ENCODE data around the gene POU3F3. TPM values are rescaled to one million over a fixed set of nuclear protein-coding genes. Genes with fewer than 3 reads are reported as not detected.

POU3F3 gene
- total RNA-seq, 2 donors from 2014 or later: 0.79 TPM; not detected in 1

GRCh38 chr2:104836265-104836664 is 17.6 kb upstream of the POU3F3 start:
- Histone ChIP-seq H3K4me3 (no peak overlapping the region), H3K27ac (no peak overlapping the region), H3K27me3 (peaks cover 0 to 3% of the 10 kb centered on the region in 2 donors), H3K9me3 (no peaks in the 10 kb centered on the region), H3K36me3 (no peaks in the 10 kb centered on the region), H3K4me1 (no peaks in the 10 kb centered on the region)
- DNase-seq (ENCODE audit: low spot score): no peak
- TF ChIP-seq CTCF (IDR thresholded peaks at IDR 0.05): no peak

- H3K9me3 ChIP-seq: no peaks in the 10 kb centered on the region
- H3K36me3 ChIP-seq: no peaks in the 10 kb centered on the region
- peaks cover under 1 to 3% of the 10 kb centered on the region in 2 donors for H3K27me3 ChIP-seq
- no peaks in the 10 kb centered on the region for H3K4me1 ChIP-seq
- no peak overlapping the region for H3K27ac ChIP-seq
- TF ChIP-seq CTCF (IDR thresholded peaks at IDR 0.05): no peak
- no peak for DNase-seq (ENCODE audit: low spot score)
- no peak overlapping the region for H3K4me3 ChIP-seq
Observed at GRCh38 chr2:104836841-104837240, 17.1 kb upstream of the POU3F3 start.

- H3K9me3 ChIP-seq: no peaks in the 10 kb centered on the region
- DNase-seq (ENCODE audit: low spot score): no peak
- H3K4me3 ChIP-seq: no peak overlapping the region
- no peak for TF ChIP-seq CTCF (IDR thresholded peaks at IDR 0.05)
- H3K4me1 ChIP-seq: peaks cover 0 to 24% of the 10 kb centered on the region in 2 donors
- no peak overlapping the region for H3K27ac ChIP-seq
- peaks cover 15 to 32% of the 10 kb centered on the region in 2 donors for H3K27me3 ChIP-seq
- H3K36me3 ChIP-seq: no peaks in the 10 kb centered on the region
Observed at GRCh38 chr2:104840156-104840555, 13.8 kb upstream of the POU3F3 start.

GRCh38 chr2:104840893-104841585 is 12.9 kb upstream of the POU3F3 start:
- H3K9me3 ChIP-seq: no peaks in the 10 kb centered on the region
- H3K27ac ChIP-seq: no peak overlapping the region
- DNase-seq (ENCODE audit: low spot score): no peak
- no peak overlapping the region for H3K4me3 ChIP-seq
- H3K4me1 ChIP-seq: peaks cover 0 to 30% of the 10 kb centered on the region in 2 donors
- TF ChIP-seq CTCF (IDR thresholded peaks at IDR 0.05): no peak
- no peaks in the 10 kb centered on the region for H3K36me3 ChIP-seq
- H3K27me3 ChIP-seq: peaks cover 18 to 41% of the 10 kb centered on the region in 2 donors

GRCh38 chr2:104841744-104842143 is 12.2 kb upstream of the POU3F3 start:
- no peak overlapping the region for H3K27ac ChIP-seq
- no peaks in the 10 kb centered on the region for H3K36me3 ChIP-seq
- H3K27me3 ChIP-seq: peaks cover 24 to 48% of the 10 kb centered on the region in 2 donors
- H3K9me3 ChIP-seq: no peaks in the 10 kb centered on the region
- TF ChIP-seq CTCF (IDR thresholded peaks at IDR 0.05): no peak
- H3K4me3 ChIP-seq: no peak overlapping the region
- no peak for DNase-seq (ENCODE audit: low spot score)
- peaks cover 0 to 30% of the 10 kb centered on the region in 2 donors for H3K4me1 ChIP-seq
